Measurements from ENCODE around the gene HOXC11. TPM values are rescaled to one million over a fixed set of nuclear protein-coding genes. Genes with fewer than 3 reads are reported as not detected.
A peak's percentile ranks its signal among the peaks of the same experiment; 100 is the strongest.

HOXC11 gene
- total RNA-seq, 4 donors from 2014 or later, result 3.1 to 3.7 (median 3.5) TPM

DNA sequence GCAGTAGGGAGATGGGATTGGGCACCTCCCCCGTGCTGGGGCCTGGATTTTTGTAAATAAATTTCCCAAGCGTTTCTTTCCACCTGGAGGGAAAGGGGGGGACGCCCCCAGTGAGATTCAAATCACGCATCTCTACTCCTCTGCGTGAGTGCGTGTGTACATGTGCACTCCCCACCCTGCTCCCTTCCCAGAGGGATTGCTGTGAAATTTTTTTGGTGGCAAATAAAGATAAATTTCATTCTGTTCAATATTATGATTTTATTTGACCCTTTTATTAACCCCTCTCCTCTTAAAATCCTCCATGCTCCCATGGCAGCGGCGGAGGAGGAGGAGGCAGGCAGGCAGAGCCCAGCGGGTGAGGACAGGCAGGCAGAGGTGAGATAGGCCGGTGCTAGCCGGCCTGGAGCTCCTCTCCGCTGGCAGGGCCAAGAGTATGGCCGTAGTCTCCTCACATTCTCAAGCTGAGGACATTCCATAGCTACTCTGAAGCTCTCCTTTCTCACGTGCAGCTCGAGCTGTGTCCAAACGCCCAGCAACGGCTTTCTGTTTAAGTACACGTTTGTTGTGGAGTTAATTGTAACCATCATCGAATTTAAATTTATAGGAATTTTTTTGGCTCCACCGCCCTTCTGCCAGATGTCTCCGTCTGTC, 3.4 kb downstream of the HOXC11 start:
- WGBS, result 36% methylated on average over 20 of the region's 21 CpGs
- Histone ChIP-seq H3K27ac (peak overlapping the region; percentile 84), H3K36me3 (no peaks in the 10 kb centered on the region), H3K4me1 (peaks cover 72% of the 10 kb centered on the region), H3K9me3 (no peaks in the 10 kb centered on the region), H3K4me3 (no peak overlapping the region), H3K27me3 (peaks cover 80% of the 10 kb centered on the region)
- no peak for DNase-seq (ENCODE audit: low spot score in 2 of 2)
- TF ChIP-seq CTCF (IDR thresholded peaks at IDR 0.05) (no peak), POLR2AphosphoS5 (IDR thresholded peaks at IDR 0.05) (no peak), EP300 (IDR thresholded peaks at IDR 0.05) (no peak), POLR2A (IDR thresholded peaks at IDR 0.05) (no peak)

DNA sequence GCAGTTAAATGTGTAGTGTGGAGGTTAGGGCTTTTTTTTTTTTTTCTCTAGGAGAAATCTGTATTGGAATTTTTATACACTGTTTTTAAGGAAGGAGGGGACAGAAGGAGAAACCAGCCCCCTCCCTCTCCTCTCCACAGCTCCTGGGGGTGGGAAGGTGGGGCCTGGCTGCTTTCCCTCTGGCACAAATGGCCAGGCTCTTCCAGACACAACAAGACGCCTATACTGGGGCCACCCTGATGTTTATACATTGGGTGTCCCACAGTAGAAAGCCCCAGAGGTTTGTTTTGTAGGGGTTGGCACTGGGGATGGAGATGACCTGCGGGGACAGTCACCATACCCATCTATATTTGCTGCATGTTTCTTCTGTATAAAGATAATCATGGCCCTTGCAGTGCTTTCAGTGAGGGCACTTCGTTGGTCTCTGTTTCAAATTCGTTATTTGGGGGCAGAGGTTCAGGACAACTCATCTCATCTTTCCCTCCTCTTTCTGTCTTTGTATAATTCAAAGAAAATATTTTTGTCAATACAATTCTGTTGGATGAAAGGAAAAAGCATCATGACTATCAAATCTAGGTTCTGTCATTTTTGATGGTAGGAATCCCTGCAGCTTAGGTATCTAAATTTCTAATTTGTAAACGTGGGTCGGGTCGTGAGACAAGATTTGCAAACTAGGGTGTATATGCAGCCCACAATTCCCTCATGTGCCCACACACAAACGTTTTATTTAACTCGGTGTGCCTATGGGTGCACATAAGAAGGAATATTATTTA, 4.1 kb downstream of the HOXC11 start:
- DNase-seq (ENCODE audit: low spot score in 2 of 2), result no peak
- Histone ChIP-seq H3K27ac (peak overlapping the region; percentile 84), H3K4me3 (no peak overlapping the region), H3K27me3 (peaks cover 78% of the 10 kb centered on the region), H3K36me3 (no peaks in the 10 kb centered on the region), H3K9me3 (no peaks in the 10 kb centered on the region), H3K4me1 (peaks cover 77% of the 10 kb centered on the region)
- WGBS, result 56% methylated on average over 9 of the region's 9 CpGs
- TF ChIP-seq EP300 (IDR thresholded peaks at IDR 0.05), result no peak
- no peak for TF ChIP-seq CTCF (IDR thresholded peaks at IDR 0.05)
- TF ChIP-seq POLR2A (IDR thresholded peaks at IDR 0.05), result no peak
- no peak for TF ChIP-seq POLR2AphosphoS5 (IDR thresholded peaks at IDR 0.05)

- H3K27ac ChIP-seq, result peak overlapping the region; percentile 73
- TF ChIP-seq POLR2AphosphoS5 (IDR thresholded peaks at IDR 0.05) (no peak), EP300 (IDR thresholded peaks at IDR 0.05) (no peak), CTCF (IDR thresholded peaks at IDR 0.05) (no peak), POLR2A (IDR thresholded peaks at IDR 0.05) (no peak)
- no peak overlapping the region for H3K4me3 ChIP-seq
- peaks cover 77% of the 10 kb centered on the region for H3K27me3 ChIP-seq
- H3K4me1 ChIP-seq, result peaks cover 71% of the 10 kb centered on the region
- 25% methylated on average over 11 of the region's 11 CpGs for WGBS
- no peak for DNase-seq (ENCODE audit: low spot score in 2 of 2)
- no peaks in the 10 kb centered on the region for H3K36me3 ChIP-seq
- H3K9me3 ChIP-seq, result no peaks in the 10 kb centered on the region
These were observed 4.9 kb downstream of the HOXC11 start for GRCh38 chr12:53977596-53978445.

DNA sequence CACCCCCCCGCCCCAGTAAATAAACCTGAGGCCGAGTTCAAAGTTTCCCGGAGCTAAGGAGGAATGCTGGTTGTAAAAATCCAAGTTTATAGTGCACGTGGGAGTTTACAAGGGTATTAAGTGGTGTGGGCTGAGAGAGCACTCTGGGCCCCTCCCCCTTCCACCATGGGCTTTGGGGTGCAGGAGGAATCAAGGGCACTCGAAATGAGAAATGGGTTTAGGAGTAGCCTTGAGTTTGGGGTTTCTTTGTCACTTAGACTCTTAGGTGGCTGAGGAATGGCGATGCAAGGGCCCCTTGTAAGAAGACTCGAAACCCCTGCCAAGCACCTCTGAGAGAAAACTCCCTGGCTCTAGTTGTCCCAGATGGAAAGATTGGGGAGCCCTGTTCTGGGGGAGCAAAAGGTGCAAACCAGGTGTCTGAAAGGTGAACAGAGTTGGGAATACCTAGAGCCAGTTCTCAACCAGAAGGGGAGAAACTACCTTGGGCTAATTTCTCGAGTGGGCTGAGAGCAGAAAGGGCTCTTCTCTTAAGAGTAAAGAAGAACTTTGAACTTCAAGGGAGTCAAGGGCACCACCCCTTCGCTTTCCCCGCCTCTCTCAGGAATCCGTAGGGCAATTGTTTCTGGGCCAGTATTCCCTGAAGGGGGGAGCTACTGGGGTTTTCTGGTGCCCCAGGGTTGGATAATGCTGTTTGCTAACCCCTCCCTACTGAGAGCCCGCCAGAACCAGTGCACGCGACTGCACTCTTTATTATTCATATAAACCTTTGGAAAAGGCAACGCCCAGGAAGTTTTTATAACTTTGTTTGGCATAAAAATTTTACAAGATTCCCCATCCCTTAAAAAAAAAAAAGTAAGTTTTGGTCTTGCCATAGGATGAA, 5.8 kb downstream of the HOXC11 start:
- WGBS, result 19% methylated on average over 14 of the region's 15 CpGs
- Histone ChIP-seq H3K27me3 (peaks cover 78% of the 10 kb centered on the region), H3K4me3 (no peak overlapping the region), H3K9me3 (no peaks in the 10 kb centered on the region), H3K4me1 (peaks cover 69% of the 10 kb centered on the region), H3K36me3 (no peaks in the 10 kb centered on the region), H3K27ac (peak overlapping the region; percentile 73)
- TF ChIP-seq POLR2AphosphoS5 (IDR thresholded peaks at IDR 0.05), result no peak
- no peak for TF ChIP-seq CTCF (IDR thresholded peaks at IDR 0.05)
- DNase-seq (ENCODE audit: low spot score in 2 of 2), result peak in 1 of 2 donors; percentile 74
